Measurements from ENCODE around the gene HSD17B3. TPM values are rescaled to one million over a fixed set of nuclear protein-coding genes. Genes with fewer than 3 reads are reported as not detected.
A peak's percentile ranks its signal among the peaks of the same experiment; 100 is the strongest.
"Not testable (repeated sequence)": the region's sequence is repeated elsewhere in the genome, so short reads cannot be mapped to it uniquely, and the experiment has no call there.

HSD17B3 gene
- total RNA-seq, 2 donors from 2014 or later = 0.86 TPM; not detected in 1

- intact Hi-C loops (cut with DNase I) = no loop called here
- DNase-seq (ENCODE audit: low spot score) = no peak
Observed at GRCh38 chr9:96249746-96250145, 52.2 kb downstream of the HSD17B3 start.

- DNase-seq (ENCODE audit: low spot score) = no peak
- intact Hi-C loops (cut with DNase I) = no loop called here
Observed at GRCh38 chr9:96246267-96246671, 55.7 kb downstream of the HSD17B3 start.

- no peak for DNase-seq (ENCODE audit: low spot score)
- intact Hi-C loops (cut with DNase I) = no loop called here
Observed at GRCh38 chr9:96245399-96245798, 56.6 kb downstream of the HSD17B3 start.

- intact Hi-C loops (cut with DNase I) = no loop called here
- DNase-seq (ENCODE audit: low spot score) = no peak
Observed at GRCh38 chr9:96243778-96244177, 58.2 kb downstream of the HSD17B3 start.

DNA sequence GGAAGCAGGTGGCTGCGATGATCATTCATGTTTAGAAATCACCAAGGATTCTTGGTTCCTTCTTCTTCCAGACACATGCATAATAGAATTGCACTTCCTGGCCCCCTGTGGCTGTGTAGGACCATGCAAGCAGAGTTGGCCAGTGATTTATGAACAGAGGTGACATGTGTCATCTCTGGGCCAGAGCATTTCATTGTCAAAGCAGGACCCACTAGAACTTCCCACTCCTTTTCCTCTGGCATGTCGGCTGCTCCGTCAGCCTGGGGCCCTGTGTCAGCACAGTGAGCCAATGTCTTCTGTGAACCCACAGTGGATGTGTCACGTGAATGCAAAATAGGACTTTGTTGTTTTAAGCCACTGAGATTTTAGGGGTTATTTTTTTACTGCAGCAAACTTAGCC is 59.2 kb downstream of the HSD17B3 start:
- DNase-seq (ENCODE audit: low spot score) = no peak
- intact Hi-C loops (cut with DNase I) = no loop called here

- intact Hi-C loops (cut with DNase I) = no loop called here
- no peak for DNase-seq (ENCODE audit: low spot score)
Observed at GRCh38 chr9:96241391-96241809, 60.6 kb downstream of the HSD17B3 start.

GRCh38 chr9:96236854-96237550 is 65.0 kb downstream of the HSD17B3 start:
- intact Hi-C loops (cut with DNase I) = loop anchor here (10.0 kb wide), 1 partner anchor 78 kb away; no protein-coding TSS in a partner anchor
- DNase-seq (ENCODE audit: low spot score) = no peak

DNA sequence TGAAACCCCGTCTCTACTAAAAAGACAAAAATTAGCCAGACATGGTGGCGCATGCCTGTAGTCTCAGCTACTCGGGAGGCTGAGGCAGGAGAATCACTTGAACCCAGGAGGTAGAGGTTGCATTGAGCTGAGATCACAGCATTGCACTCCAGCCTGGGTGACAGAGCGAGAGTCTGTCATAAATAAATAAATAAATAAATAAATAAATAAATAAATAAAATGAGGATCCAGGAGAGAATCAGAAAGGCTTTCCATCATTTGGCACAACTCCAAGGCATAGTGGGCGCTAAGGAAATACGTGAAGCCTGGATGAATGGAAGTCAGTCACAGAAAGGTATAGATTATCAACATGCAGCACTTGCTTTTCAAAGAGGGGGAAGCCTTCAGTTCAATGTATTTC is 65.6 kb downstream of the HSD17B3 start:
- not testable (repeated sequence) for DNase-seq (ENCODE audit: low spot score)
- intact Hi-C loops (cut with DNase I) = loop anchor here (10.0 kb wide), 1 partner anchor 78 kb away; no protein-coding TSS in a partner anchor

- no peak for DNase-seq (ENCODE audit: low spot score)
- intact Hi-C loops (cut with DNase I) = loop anchor here (10.0 kb wide), 1 partner anchor 82 kb away; no protein-coding TSS in a partner anchor
Observed at GRCh38 chr9:96232539-96233241, 69.3 kb downstream of the HSD17B3 start.

DNA sequence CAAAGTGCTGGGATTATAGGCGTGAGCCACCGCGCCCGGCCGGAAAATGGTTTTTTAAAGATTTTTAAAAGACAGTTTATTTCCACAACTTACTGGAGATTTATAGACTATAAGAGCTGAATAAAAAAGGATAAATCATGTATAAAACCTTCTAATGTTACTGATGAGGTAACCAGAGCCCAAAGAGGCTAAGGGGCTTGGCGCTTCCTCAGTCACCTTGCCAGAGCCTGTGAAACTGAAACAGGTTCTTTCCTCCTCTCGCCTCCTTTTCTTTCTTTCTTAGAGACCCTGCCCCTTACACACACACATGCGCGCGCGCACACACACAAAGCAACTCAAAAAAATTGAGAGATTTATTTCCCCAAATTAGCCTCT is 69.8 kb downstream of the HSD17B3 start:
- intact Hi-C loops (cut with DNase I) = loop anchor here (10.0 kb wide), 1 partner anchor 83 kb away; no protein-coding TSS in a partner anchor
- no peak for DNase-seq (ENCODE audit: low spot score)

- DNase-seq (ENCODE audit: low spot score) = no peak
- intact Hi-C loops (cut with DNase I) = loop anchor here (2.0 to 10.0 kb wide), 2 partner anchors 47 to 85 kb away; no protein-coding TSS in a partner anchor
Observed at GRCh38 chr9:96230002-96230401, 72.0 kb downstream of the HSD17B3 start.

DNA sequence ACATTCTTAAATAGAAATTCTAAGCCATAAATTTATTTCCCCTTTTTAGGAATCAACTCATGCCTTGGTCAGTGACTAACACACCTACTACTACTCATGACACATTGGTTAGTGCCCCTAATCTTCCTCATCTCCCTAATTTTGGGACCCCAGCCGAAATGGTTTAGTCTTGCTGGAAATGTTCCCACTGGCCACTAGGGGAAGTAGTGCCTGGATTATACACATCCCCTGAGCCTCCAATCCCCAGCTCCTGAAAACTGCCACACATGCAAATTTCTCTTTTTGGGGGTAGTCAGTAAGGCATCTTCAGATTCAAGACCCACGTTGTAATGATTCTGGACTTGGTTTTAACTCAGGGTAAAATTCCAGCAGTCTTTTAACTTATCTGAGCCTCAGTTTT is 79.8 kb downstream of the HSD17B3 start:
- no peak for DNase-seq (ENCODE audit: low spot score)
- intact Hi-C loops (cut with DNase I) = loop anchor here in 1 of 2 donors (10.0 kb wide), 1 partner anchor 1277 kb away; no protein-coding TSS in a partner anchor

DNA sequence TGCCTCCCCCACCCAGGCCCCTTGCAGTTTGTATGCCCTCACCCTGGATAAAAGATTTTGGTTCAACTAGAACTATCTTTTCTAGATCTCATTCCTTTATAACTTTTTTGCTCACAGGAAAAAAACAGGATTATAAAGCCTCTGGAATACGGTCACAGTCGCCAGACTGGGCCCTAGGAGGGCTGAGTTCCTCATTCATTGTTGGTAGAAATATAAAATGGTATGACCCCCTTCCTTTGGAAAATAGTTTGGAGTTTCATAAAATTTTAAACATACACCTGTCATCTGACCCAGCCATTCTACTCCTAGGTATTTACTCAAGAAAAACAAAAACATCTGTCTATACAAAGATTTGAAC is 82.1 kb downstream of the HSD17B3 start:
- intact Hi-C loops (cut with DNase I) = loop anchor here (10.0 kb wide), 2 partner anchors 495 to 1275 kb away; no protein-coding TSS in a partner anchor
- DNase-seq (ENCODE audit: low spot score) = no peak

DNA sequence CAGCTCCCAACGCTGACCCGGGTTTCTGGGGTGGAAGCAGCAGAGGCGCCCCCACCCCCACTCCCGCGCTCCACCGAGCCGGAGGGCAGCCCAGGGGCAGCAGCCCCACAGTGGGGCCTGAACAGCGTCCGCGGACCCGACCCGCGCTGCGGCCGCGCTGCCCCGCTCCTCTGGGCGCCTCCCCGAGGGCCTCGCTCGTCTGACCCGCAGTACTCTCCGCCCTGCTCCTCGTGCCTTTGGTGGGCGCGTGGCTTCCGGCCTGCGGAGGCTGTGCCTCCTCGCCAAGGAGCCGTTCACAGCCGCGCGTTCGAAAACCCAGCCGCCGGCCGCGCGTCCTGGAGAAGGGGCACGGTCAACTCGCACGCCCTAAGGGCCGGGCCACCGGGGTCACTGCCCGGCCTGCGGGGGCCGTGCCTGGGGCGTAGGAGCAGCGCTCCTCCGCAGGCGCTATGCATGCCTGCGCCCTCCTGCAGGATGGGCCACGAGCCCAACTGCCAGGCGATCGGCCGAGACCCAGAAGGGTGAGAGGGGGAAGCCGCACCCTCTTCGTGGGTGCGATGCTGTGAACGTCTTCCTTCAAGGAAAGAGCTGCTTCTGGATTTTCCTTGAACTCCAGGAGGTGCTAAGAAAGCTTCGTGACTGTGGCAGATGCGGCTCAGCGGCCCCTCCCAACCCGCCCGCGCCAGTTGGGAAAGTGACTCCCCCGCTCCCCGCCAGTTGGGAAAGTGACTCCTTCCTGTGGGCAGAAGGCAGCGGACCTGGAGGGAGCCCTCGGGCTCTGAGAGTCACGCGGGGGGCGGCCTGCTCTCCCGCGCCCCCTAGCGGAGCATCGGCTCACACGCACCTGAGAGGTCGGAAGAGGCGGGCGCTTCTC is 82.7 kb downstream of the HSD17B3 start:
- intact Hi-C loops (cut with DNase I) = loop anchor here in 1 of 2 donors (10.0 kb wide), 1 partner anchor 494 kb away; no protein-coding TSS in a partner anchor
- peak; percentile 86 for DNase-seq (ENCODE audit: low spot score)

DNA sequence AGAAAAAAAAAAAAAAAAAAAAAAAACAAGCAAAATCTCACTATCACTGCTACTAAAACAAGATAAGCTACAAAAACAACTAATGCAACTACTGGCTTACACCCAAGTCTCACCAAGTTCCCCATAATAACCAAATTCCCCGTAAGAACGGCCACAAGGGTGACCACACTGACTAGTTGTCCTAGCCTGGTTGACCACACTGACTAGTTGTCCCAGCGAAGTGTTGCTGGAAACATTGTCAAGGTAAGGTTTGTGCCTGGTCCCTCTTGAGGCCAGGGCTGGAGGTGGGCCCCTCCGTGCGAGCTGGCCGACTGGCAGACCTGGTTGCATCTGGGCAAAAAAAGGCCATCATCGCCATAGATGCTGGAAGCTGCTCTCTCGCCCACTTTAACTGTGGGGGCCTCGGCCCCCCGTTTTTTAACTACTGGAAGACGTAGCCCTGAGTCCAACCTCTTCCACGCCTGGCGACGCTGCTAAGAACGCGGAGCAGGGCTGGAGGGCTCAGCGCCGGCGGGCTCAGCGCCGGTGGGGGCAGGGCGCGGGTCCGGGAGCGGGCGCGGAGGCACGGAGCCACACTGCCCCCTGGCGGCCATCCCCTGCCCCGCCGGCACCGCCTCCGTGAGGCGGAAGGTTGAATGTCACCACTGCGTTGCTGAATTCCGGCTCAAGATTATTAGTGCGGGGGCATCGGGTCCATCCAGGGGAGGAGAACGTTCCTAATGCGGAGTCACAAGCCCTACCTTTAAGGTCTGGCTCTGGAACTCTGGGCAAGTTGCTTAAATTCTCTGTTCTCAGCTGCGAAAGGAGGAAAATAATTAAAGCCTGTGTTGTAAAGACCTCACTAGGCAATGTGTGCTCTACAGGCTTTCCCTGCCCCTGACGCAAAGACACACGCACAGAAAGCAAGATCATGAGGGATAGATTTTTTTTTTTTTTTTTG is 84.0 kb downstream of the HSD17B3 start:
- DNase-seq (ENCODE audit: low spot score) = peak; percentile 93
- intact Hi-C loops (cut with DNase I) = loop anchor here in 1 of 2 donors (10.0 kb wide), 1 partner anchor 493 kb away; no protein-coding TSS in a partner anchor

DNA sequence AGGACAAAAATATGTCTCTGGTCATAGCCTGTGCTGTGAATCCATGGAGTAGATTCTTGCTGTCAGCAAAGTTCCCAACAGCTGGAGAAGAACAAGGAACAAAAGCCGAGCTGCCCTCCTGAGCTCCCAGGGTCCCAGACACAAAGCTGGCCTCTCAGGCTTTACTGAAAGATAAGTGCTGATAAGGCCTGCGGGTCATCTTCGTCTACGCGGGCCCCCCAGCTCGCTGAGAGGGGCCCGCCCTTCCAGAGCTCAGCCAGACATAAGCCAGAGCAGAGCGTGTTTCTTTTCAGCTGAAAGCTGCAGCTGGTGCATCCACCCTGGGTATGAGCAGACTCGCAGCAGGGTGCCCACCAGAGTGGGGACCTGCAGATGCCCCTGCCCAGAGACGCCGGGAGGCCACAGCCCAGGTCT is 84.7 kb downstream of the HSD17B3 start:
- no peak for DNase-seq (ENCODE audit: low spot score)
- intact Hi-C loops (cut with DNase I) = loop anchor here in 1 of 2 donors (10.0 kb wide), 1 partner anchor 492 kb away; no protein-coding TSS in a partner anchor

GRCh38 chr9:96216583-96216982 is 85.4 kb downstream of the HSD17B3 start:
- intact Hi-C loops (cut with DNase I) = loop anchor here in 1 of 2 donors (10.0 kb wide), 1 partner anchor 492 kb away; no protein-coding TSS in a partner anchor
- no peak for DNase-seq (ENCODE audit: low spot score)

DNA sequence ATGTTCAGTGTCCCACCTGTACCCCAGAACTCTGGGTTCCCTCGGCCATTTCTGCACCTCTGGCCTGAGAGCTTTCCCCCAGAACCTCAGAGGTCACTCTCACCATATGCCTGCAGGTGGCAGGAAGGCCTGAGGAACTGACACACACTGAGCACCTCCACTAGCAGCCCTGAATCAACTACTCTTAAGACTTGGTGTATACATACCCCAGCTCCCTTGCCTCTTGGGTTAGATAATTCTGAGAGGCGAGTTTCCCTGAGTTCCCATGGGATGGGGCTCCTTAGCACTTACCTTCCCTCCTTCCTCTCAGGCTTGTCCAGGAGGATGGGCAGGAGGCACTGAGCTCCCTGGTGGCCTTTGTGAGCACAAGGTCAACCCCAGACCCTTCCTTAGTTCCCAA is 86.1 kb downstream of the HSD17B3 start:
- DNase-seq (ENCODE audit: low spot score) = no peak
- intact Hi-C loops (cut with DNase I) = loop anchor here in 1 of 2 donors (10.0 kb wide), 1 partner anchor 491 kb away; no protein-coding TSS in a partner anchor

Measured in posterior vena cava (tissue), 2 donors.